OCI-LY3 (cell line): ENCODE results near the gene CRHR2.

Experiments
- H2AFZ ChIP-seq: fragments of 200-600, 300-600 bp; shearing (Covaris generic); 2 replicates; pipeline ENCODE4 v1.6.0; 2014; ENCODE audit warnings: antibody characterized with exemption, low read depth, low read length
- H3K27ac ChIP-seq: fragments of 200-600, 300-600 bp; sonication (generic); 2 replicates; pipeline ENCODE4 v1.5.1; 2014; ENCODE audit warnings: mild to moderate bottlenecking, low read length, moderate library complexity, mixed read lengths
- H3K27me3 ChIP-seq: fragments of 200-600, 300-600 bp; sonication (generic); 2 replicates; pipeline ENCODE4 v1.6.1; 2014; ENCODE audit warnings: low read depth, low read length, mixed read lengths
- H3K36me3 ChIP-seq: fragments of 200-600, 300-600 bp; sonication (generic); replicated peaks from 2 replicates; pipeline ENCODE3; 2014; ENCODE audit warnings: low read depth, low read length, mixed read lengths
- H3K4me1 ChIP-seq: fragments of 300-600, 200-600 bp; sonication (generic); 2 replicates; pipeline ENCODE4 v1.6.1; 2014; ENCODE audit warnings: low read length, mixed read lengths
- H3K4me2 ChIP-seq: fragments of 200-600, 300-600 bp; sonication (generic); 2 replicates; pipeline ENCODE4 v1.6.1; 2014; ENCODE audit warnings: low read length, mixed read lengths
- H3K4me3 ChIP-seq: fragments of 300-600, 200-600 bp; sonication (generic); 2 replicates; pipeline ENCODE4 v1.5.1; 2014; ENCODE audit warnings: antibody characterized with exemption, mild to moderate bottlenecking, low read length, moderate library complexity
- H3K79me2 ChIP-seq: fragments of 300-600, 200-600 bp; shearing (Covaris generic); 2 replicates; pipeline ENCODE4 v1.6.1; 2014; ENCODE audit warnings: mild to moderate bottlenecking, low read length, mixed read lengths
- H3K9ac ChIP-seq: fragments of 300-600, 200-600 bp; shearing (Covaris generic); 2 replicates; pipeline ENCODE4 v1.6.0; 2014; ENCODE audit warnings: mild to moderate bottlenecking, low read length, moderate library complexity
- H3K9me3 ChIP-seq: fragments of 200-600, 300-600 bp; shearing (Covaris generic); 2 replicates; pipeline ENCODE4 v1.6.1; 2014; ENCODE audit warnings: low read length, mixed read lengths; ENCODE audit not compliant: insufficient read depth
- H4K20me1 ChIP-seq: fragments of 200-600, 300-600 bp; sonication (generic); 2 replicates; pipeline ENCODE4 v1.6.1; 2016; ENCODE audit warnings: low read length, mixed read lengths; ENCODE audit not compliant: insufficient read depth
- EZH2phosphoT487 ChIP-seq: fragments of 200-600 bp; shearing (Covaris generic); IDR thresholded peaks from 2 replicates; pipeline ENCODE4 v1.6.1; 2018; ENCODE audit warnings: antibody characterized with exemption, mixed run types, low read depth
- TF ChIP-seq, protein P1 (sequence below): fragments of 200-600, 300-600 bp; sonication (generic); IDR thresholded peaks from 2 replicates; pipeline ENCODE4 v1.5.1; 2014; ENCODE audit warnings: antibody characterized with exemption, low read length, low read depth

Gene CRHR2

GRCh38 chr7:30618961-30619360 is 63.3 kb downstream of the CRHR2 start:
- H2AFZ ChIP-seq = no peak overlapping the region
- H3K4me3 ChIP-seq = no peak overlapping the region
- no peaks in the 10 kb centered on the region for H3K27me3 ChIP-seq
- no peaks in the 10 kb centered on the region for H3K4me1 ChIP-seq
- H3K4me2 ChIP-seq = no peak overlapping the region
- H4K20me1 ChIP-seq = peaks cover 3% of the 10 kb centered on the region; the same call in 1 of the 2 replicates
- H3K36me3 ChIP-seq = peaks cover 50% of the 10 kb centered on the region
- H3K27ac ChIP-seq = no peak overlapping the region
- TF ChIP-seq, protein P1, sequence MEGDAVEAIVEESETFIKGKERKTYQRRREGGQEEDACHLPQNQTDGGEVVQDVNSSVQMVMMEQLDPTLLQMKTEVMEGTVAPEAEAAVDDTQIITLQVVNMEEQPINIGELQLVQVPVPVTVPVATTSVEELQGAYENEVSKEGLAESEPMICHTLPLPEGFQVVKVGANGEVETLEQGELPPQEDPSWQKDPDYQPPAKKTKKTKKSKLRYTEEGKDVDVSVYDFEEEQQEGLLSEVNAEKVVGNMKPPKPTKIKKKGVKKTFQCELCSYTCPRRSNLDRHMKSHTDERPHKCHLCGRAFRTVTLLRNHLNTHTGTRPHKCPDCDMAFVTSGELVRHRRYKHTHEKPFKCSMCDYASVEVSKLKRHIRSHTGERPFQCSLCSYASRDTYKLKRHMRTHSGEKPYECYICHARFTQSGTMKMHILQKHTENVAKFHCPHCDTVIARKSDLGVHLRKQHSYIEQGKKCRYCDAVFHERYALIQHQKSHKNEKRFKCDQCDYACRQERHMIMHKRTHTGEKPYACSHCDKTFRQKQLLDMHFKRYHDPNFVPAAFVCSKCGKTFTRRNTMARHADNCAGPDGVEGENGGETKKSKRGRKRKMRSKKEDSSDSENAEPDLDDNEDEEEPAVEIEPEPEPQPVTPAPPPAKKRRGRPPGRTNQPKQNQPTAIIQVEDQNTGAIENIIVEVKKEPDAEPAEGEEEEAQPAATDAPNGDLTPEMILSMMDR = no peak
- no peak for TF ChIP-seq EZH2phosphoT487
- H3K9ac ChIP-seq = no peak overlapping the region
- H3K9me3 ChIP-seq = no peaks in the 10 kb centered on the region
- peaks cover 7% of the 10 kb centered on the region; the same call in 1 of the 2 replicates for H3K79me2 ChIP-seq

DNA sequence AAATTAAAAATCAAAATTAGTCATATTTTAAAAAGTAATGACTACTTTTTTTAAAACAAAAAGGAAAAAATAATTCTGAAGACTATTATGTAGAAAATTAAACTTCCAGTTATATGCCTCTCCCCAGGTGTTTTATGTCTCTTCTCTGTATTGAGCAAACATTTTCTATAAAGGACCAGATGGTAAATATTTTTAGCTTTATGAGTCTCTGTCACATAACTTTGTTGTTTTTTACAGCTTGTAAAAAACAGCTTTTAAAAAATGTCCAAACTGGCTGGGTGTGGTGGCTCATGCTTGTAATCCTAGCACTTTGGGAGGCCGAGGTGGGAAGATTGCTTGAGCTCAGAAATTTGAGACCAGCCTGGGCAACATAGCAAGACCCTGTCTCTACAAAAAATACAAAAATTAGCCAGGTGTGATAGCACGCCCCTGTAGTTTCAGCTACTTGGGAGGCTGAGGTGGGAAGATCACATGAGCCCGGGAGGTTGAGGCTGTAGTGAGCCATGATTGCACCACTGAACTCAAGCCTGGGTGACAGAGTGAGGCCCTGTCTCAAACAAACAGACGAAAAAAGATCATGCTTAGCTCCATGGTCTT is 64.1 kb downstream of the CRHR2 start:
- no peaks in the 10 kb centered on the region for H3K9me3 ChIP-seq
- peaks cover 15% of the 10 kb centered on the region for H3K79me2 ChIP-seq
- peaks cover 48% of the 10 kb centered on the region for H3K36me3 ChIP-seq

GRCh38 chr7:30617359-30617758 is 64.9 kb downstream of the CRHR2 start:
- TF ChIP-seq, protein P1 = no peak
- no peak for TF ChIP-seq EZH2phosphoT487
- Histone ChIP-seq H3K9me3 (no peaks in the 10 kb centered on the region), H3K36me3 (peaks cover 49% of the 10 kb centered on the region), H2AFZ (no peak overlapping the region), H4K20me1 (peaks cover 3% of the 10 kb centered on the region; the same call in 1 of the 2 replicates), H3K27ac (no peak overlapping the region), H3K79me2 (peaks cover 19% of the 10 kb centered on the region), H3K4me2 (no peak overlapping the region), H3K4me3 (no peak overlapping the region), H3K4me1 (no peaks in the 10 kb centered on the region), H3K27me3 (no peaks in the 10 kb centered on the region), H3K9ac (no peak overlapping the region)

More for the DNA sequence above, 64.1 kb downstream of the CRHR2 start:
- H2AFZ ChIP-seq = no peak overlapping the region
- H3K4me2 ChIP-seq = no peak overlapping the region
- no peaks in the 10 kb centered on the region for H3K4me1 ChIP-seq
- no peak for TF ChIP-seq EZH2phosphoT487
- TF ChIP-seq, protein P1 = no peak
- no peak overlapping the region for H3K9ac ChIP-seq
- H3K27ac ChIP-seq = no peak overlapping the region
- peaks cover 3% of the 10 kb centered on the region; the same call in 1 of the 2 replicates for H4K20me1 ChIP-seq
- no peaks in the 10 kb centered on the region for H3K27me3 ChIP-seq
- no peak overlapping the region for H3K4me3 ChIP-seq

DNA sequence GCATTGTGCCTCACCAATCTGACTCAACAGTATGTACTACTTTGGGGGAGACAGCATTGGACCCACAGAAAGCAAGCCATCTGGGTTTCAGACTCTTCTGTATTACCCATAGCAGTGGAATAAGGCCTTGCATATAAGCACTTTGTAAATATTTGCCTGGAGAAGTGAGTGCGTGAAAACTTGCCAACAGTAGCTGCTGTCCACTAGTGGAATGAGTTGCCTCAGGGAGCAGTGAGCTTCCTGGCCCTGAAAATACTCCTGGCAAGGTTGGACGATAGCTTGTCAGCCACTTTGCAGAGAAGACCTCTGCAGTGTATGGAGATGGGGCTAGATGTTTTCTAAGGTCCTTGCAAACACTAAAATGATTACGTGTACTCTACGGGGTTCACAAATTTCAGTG is 65.9 kb downstream of the CRHR2 start:
- H3K4me2 ChIP-seq = no peak overlapping the region
- peaks cover 45% of the 10 kb centered on the region for H3K36me3 ChIP-seq
- H4K20me1 ChIP-seq = peaks cover 3% of the 10 kb centered on the region; the same call in 1 of the 2 replicates
- no peaks in the 10 kb centered on the region for H3K9me3 ChIP-seq
- H3K27ac ChIP-seq = no peak overlapping the region
- peaks cover 24% of the 10 kb centered on the region for H3K79me2 ChIP-seq
- H3K4me3 ChIP-seq = no peak overlapping the region
- H3K9ac ChIP-seq = no peak overlapping the region
- no peaks in the 10 kb centered on the region for H3K27me3 ChIP-seq
- no peak overlapping the region for H2AFZ ChIP-seq
- TF ChIP-seq, protein P1 = no peak
- no peak for TF ChIP-seq EZH2phosphoT487
- no peaks in the 10 kb centered on the region for H3K4me1 ChIP-seq
